HepG2 (cell line): Measurements from ENCODE around the gene KAT7. TPM values are rescaled to one million over a fixed set of nuclear protein-coding genes. Genes with fewer than 3 reads are reported as not detected.

Experiments
- ATAC-seq: fragments of 200-7000 bp; cut with Tn5 transposase; 3 replicates; pipeline ENCODE4 v1.9.1; 2020; ENCODE audit warnings: mild to moderate bottlenecking, moderate library complexity
- BruUV-seq: library from RNA; stranded (reverse); fragments of 400-500 nt; replicated peaks from 2 replicates; lab custom pipeline; 2021; lab: Mats Ljungman, UMichigan
- CTCF ChIA-PET: fragments of 300-600 bp; formaldehyde crosslinking; extraction: SDS; loops from one replicate; lab custom pipeline; 2021; ENCODE audit warnings: low total read pairs, inconsistent platforms, low intra/inter-chr PET ratio; lab: Yijun Ruan, JAX
- POLR2A ChIA-PET: fragments of 350-600 bp; sonication (Branson Sonifier 250); formaldehyde crosslinking; loops from one replicate; lab custom pipeline; 2020; ENCODE audit warnings: antibody characterized with exemption, inconsistent platforms; lab: Yijun Ruan, JAX
- DNase-seq: peaks from one replicate; pipeline ENCODE4 v3.0.0-alpha.2; 2015; ENCODE audit warnings: low spot score
- FAIRE-seq: peaks from 3 replicates; lab custom pipeline; 2011; peaks lifted over from hg19 to GRCh38; lab: Jason Lieb, UNC
- H2AFZ ChIP-seq: one replicate; pipeline ENCODE4 v1.6.1; 2011; ENCODE audit warnings: low read length, inconsistent platforms
- H3K27ac ChIP-seq: fragments of 300-600 bp; 3 replicates; pipeline ENCODE4 v1.8.0; 2011; ENCODE audit warnings: mixed run types, mild to moderate bottlenecking, mixed read lengths, low read length, inconsistent platforms; ENCODE audit not compliant: insufficient read depth; ENCODE audit errors: extremely low read length
- H3K27me3 ChIP-seq, 2 experiments: fragments of 200-600 bp in 1 of 2; 2 replicates in 1 of 2; 3 replicates in 1 of 2; pipeline versions ENCODE4 v1.6.0 to v1.8.0; 2011; ENCODE audit warnings: low read length in 2 of 2, mild to moderate bottlenecking in 2 of 2, moderate library complexity in 2 of 2, inconsistent platforms in 1 of 2; ENCODE audit not compliant: insufficient read depth in 2 of 2, control insufficient read depth in 1 of 2
- H3K36me3 ChIP-seq, 2 experiments: fragments of 200-600 bp in 1 of 2; replicated peaks in 1 of 2; 2 replicates in 1 of 2; 3 replicates in 1 of 2; pipeline versions ENCODE4 v1.5.1 to v1.8.0; 2011; ENCODE audit warnings: low read length in 2 of 2, inconsistent platforms in 1 of 2; ENCODE audit not compliant: insufficient read depth in 2 of 2, control insufficient read depth in 1 of 2
- H3K4me1 ChIP-seq: 2 replicates; pipeline ENCODE4 v1.5.1; 2012; ENCODE audit warnings: low read length, inconsistent platforms; ENCODE audit not compliant: insufficient read depth
- H3K4me2 ChIP-seq: 2 replicates; pipeline ENCODE4 v1.6.0; 2011; ENCODE audit warnings: low read depth, low read length, inconsistent platforms
- H3K4me3 ChIP-seq, 3 experiments: fragments of 200-600 bp in 1 of 3; sonication (generic), shearing (Covaris generic) in 1 of 3; replicated peaks in 1 of 3; 2 replicates each; pipeline ENCODE4 v1.5.1; 2011 to 2016; ENCODE audit warnings: low read length in 3 of 3, inconsistent platforms in 2 of 3, low read depth in 2 of 3, mild to moderate bottlenecking in 2 of 3, control low read depth in 1 of 3, mixed read lengths in 1 of 3; ENCODE audit not compliant: insufficient read depth in 1 of 3
- H3K79me2 ChIP-seq: one replicate; pipeline ENCODE4 v1.6.1; 2011; ENCODE audit warnings: low read length, inconsistent platforms; ENCODE audit not compliant: insufficient read depth
- H3K9ac ChIP-seq: 2 replicates; pipeline ENCODE4 v1.6.0; 2011; ENCODE audit warnings: mild to moderate bottlenecking, low read depth, low read length, inconsistent platforms; ENCODE audit not compliant: insufficient read depth
- H3K9me3 ChIP-seq: 2 replicates; pipeline ENCODE4 v1.5.1; 2012; ENCODE audit warnings: mild to moderate bottlenecking, low read length
- H4K20me1 ChIP-seq: 2 replicates; pipeline ENCODE4 v1.6.0; 2011; ENCODE audit warnings: inconsistent platforms, mild to moderate bottlenecking, low read length, moderate library complexity; ENCODE audit not compliant: insufficient read depth
- CCAR2 ChIP-seq: fragments of 200-400 bp; formaldehyde crosslinking; optimal IDR thresholded peaks from 2 replicates; pipeline ENCODE3; 2018; ENCODE audit warnings: low read depth, mild to moderate bottlenecking, low read length, moderate library complexity
- MEF2D ChIP-seq: sonication (generic); formaldehyde crosslinking; IDR thresholded peaks from 2 replicates; pipeline ENCODE4 v1.5.1; 2020; ENCODE audit warnings: mild to moderate bottlenecking, missing genetic modification reagents
- NCOA2 ChIP-seq: sonication (generic); formaldehyde crosslinking; IDR thresholded peaks from 2 replicates; pipeline ENCODE4 v1.8.0; 2022; ENCODE audit warnings: inconsistent platforms
- SOX5 ChIP-seq: IDR thresholded peaks from 2 replicates; pipeline ENCODE4 v1.6.1; 2016; ENCODE audit warnings: borderline replicate concordance
- ZHX2 ChIP-seq, 2 experiments: sonication (generic) in 1 of 2; formaldehyde crosslinking in 1 of 2; IDR thresholded peaks; 2 replicates each; pipeline versions ENCODE4 v1.6.1 to v1.9.0; 2014 to 2022; ENCODE audit warnings: antibody characterized with exemption in 1 of 2, borderline replicate concordance in 1 of 2, inconsistent platforms in 1 of 2, low read depth in 1 of 2, missing genetic modification reagents in 1 of 2
- ZNF431 ChIP-seq: sonication (generic); formaldehyde crosslinking; IDR thresholded peaks from 2 replicates; pipeline ENCODE4 v1.9.0; 2022; ENCODE audit warnings: missing genetic modification reagents, low read depth, mild to moderate bottlenecking, borderline replicate concordance
- ZNF546 ChIP-seq: sonication (generic); formaldehyde crosslinking; conservative IDR thresholded peaks from 2 replicates; pipeline ENCODE4 v1.8.1; 2023; ENCODE audit warnings: mild to moderate bottlenecking, missing genetic modification reagents
- ZNF672 ChIP-seq: sonication (generic); formaldehyde crosslinking; IDR thresholded peaks from 2 replicates; pipeline ENCODE4 v1.8.1; 2022; ENCODE audit warnings: missing genetic modification reagents
- ZNF687 ChIP-seq: sonication (generic); formaldehyde crosslinking; IDR thresholded peaks from 2 replicates; pipeline ENCODE4 v1.5.1; 2020; ENCODE audit warnings: mild to moderate bottlenecking, missing genetic modification reagents, moderate library complexity
- ZNF800 ChIP-seq: sonication (generic); formaldehyde crosslinking; IDR thresholded peaks from 2 replicates; pipeline ENCODE4 v1.4.0; 2020; ENCODE audit warnings: missing genetic modification reagents
- ZZZ3 ChIP-seq: sonication (generic); formaldehyde crosslinking; IDR thresholded peaks from 2 replicates; pipeline ENCODE4 v1.4.0; 2020; ENCODE audit warnings: missing genetic modification reagents, mild to moderate bottlenecking, borderline replicate concordance
- WGBS: methylation state at CpG from one replicate; pipeline ENCODE4 v1.1.6; 2017; ENCODE audit warnings: low lambda C conversion rate; 5-methylcytosine and 5-hydroxymethylcytosine counted together
- in situ Hi-C: cut with HindIII; loops from 2 replicates; pipeline ENCODE4 v1.10.0; 2017; ENCODE audit warnings: low pct_unique_long_range_greater_than_20kb; ENCODE audit not compliant: extremely low pct_ligation_motif_present
- intact Hi-C: fragments of 100-400 bp; cut with micrococcal nuclease; formaldehyde crosslinking; loops from one replicate; pipeline ENCODE4 v1.10.0; 2022; ENCODE audit not compliant: unreplicated experiment
- polyA plus RNA-seq, 8 experiments: library from polyadenylated mRNA; depleted of rRNA in 3 of 8; stranded (reverse) in 7 of 8; unstranded in 1 of 8; fragments of >200 nt; fragmentation: Illumina TruSeq in 4 of 8; extraction: Trizol in 4 of 8; gene quantifications; 2 replicates each; pipeline versions ENCODE4 v1.2.1 to v1.2.3, GENCODE V29; 2011 to 2016; ENCODE audit warnings: low read depth in 4 of 8, missing spikeins in 1 of 8, mixed read lengths in 1 of 8; ENCODE audit not compliant: insufficient read depth in 1 of 8
- total RNA-seq, 5 experiments: library from RNA; depleted of rRNA; stranded (reverse); fragments of >200 nt; fragmentation: Illumina TruSeq; extraction: Trizol; gene quantifications; 2 replicates each; pipeline ENCODE4 v1.2.3, GENCODE V29; 2016; ENCODE audit warnings: low read depth in 1 of 5

KAT7 gene
- total and polyA plus RNA-seq, 2 of the 13 experiments (the other 11 are each of a cell fraction or from before 2014, with no cell fraction given): 21.2 to 39.2 TPM

- TF ChIP-seq ZNF687 (no peak), SOX5 (CRISPR knock-in tag) (0 out of 2 replicates have a peak, but pooled peaks have one; percentile 17), ZNF800 (CRISPR knock-in tag) (no peak), ZNF546 (CRISPR knock-in tag) (no peak), ZNF672 (no peak), ZNF431 (CRISPR knock-in tag) (no peak)
Measured at GRCh38 chr17:49747632-49748031, 40.8 kb upstream of the KAT7 start (continued).

GRCh38 chr17:49748223-49748622 is 40.3 kb upstream of the KAT7 start:
- in situ Hi-C loops: no loop called here
- Histone ChIP-seq H3K4me3 (no peak overlapping the region), H4K20me1 (no peaks in the 10 kb centered on the region), H3K9me3 (no peaks in the 10 kb centered on the region), H3K36me3 (peaks cover 3 to 7% of the 10 kb centered on the region in 2 experiments; a peak in 4 of 5 replicates), H3K79me2 (no peaks in the 10 kb centered on the region), H3K27ac (peak overlapping the region; percentile 51), H3K4me2 (peak overlapping the region; percentile 47), H3K27me3 (no peaks in the 10 kb centered on the region), H2AFZ (no peak overlapping the region), H3K9ac (no peak overlapping the region), H3K4me1 (peaks cover 47% of the 10 kb centered on the region)
- intact Hi-C loops: no loop called here
- 98% methylated on average over 3 of the region's 3 CpGs for WGBS
- no TSS peak for BruUV-seq
- FAIRE-seq: no peak
- no peak for DNase-seq
- CTCF ChIA-PET: no interaction called here
- POLR2A ChIA-PET: interaction anchor here (1.5 to 5.8 kb wide), 4 partner anchors 10 to 40 kb away, joined by 4 to 83 read pairs (median 12); partner anchors contain the start of genes FAM117A, KAT7 and SLC35B1
- ATAC-seq: peak; percentile 48
- TF ChIP-seq CCAR2: no peak
- TF ChIP-seq ZZZ3: no peak
- TF ChIP-seq NCOA2 (CRISPR knock-in tag): no peak
- no peak for TF ChIP-seq MEF2D
- TF ChIP-seq ZHX2 (IDR thresholded peaks at IDR 0.05; ENCODE audit: low read depth): no peak
- no peak for TF ChIP-seq ZHX2 (CRISPR knock-in tag; IDR thresholded peaks at IDR 0.05; ENCODE audit: borderline replicate concordance)
